HG03103 (cell line): ENCODE measurements around the gene THRB.

Experiments used
- ATAC-seq: cut with Tn5 transposase; IDR thresholded peaks from one replicate; pipeline ENCODE4 v1.9.1; 2021; ENCODE audit warnings: low read depth; ENCODE audit not compliant: unreplicated experiment

Gene THRB

DNA sequence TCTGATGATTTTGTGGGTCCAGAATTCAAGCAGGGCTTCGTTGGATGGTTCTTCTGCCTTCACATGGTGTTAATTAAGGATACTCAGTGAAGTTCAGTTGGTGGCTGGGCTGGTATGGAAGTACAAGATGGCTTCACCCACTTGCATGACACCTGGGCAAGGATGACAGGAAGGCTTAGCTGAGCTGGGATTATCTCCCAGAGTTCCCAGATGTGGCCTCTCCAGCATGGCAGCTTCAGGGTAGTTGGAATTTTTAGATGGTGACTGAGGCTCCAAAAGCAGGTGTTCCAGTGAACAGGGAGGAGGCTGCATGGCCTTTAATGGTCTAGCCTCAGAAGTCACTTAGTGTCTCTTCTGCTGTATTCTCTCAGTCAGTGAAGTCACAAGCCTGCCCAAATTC lies 135.5 kb downstream of the THRB start:
- ATAC-seq = no peak

DNA sequence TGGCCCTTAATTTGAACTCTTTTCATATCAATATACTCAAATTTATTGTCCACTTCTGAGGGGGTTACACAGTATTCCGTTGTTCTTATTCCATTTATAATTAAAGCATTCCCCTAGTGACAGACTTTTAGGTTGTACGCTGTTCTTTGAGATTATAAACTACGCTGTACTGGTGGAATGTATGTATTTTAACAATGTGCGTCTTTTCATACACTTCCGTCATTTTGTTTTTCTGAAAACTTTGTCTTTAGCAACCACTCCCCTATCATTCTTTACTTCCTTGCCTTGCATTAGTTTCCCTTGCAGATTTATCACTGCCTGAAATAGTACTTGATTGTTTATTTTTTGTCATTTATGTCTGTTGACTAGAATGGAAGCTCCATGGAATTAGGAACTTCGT lies 137.0 kb downstream of the THRB start:
- no peak for ATAC-seq

DNA sequence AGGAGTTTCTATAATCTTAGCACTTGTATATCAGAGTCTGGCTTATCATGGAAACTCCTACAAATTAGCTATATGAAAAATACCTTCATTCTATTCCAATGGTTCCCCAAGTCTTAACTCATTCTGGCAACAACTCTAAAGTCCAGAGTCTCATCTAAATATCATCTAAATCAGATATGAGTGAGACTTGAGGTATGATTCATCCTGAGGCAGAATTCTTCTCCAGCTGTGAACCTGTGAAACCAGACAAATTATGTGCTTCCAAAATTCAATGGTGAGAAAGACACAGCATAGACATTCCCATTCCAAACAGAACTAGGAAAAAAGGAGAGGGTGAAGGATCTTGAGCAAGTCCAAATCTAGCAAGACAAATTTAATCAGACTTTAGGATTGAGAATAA lies 138.8 kb downstream of the THRB start:
- no peak for ATAC-seq

- ATAC-seq = no peak
Observed at GRCh38 chr3:24354230-24354629, 140.4 kb downstream of the THRB start.

DNA sequence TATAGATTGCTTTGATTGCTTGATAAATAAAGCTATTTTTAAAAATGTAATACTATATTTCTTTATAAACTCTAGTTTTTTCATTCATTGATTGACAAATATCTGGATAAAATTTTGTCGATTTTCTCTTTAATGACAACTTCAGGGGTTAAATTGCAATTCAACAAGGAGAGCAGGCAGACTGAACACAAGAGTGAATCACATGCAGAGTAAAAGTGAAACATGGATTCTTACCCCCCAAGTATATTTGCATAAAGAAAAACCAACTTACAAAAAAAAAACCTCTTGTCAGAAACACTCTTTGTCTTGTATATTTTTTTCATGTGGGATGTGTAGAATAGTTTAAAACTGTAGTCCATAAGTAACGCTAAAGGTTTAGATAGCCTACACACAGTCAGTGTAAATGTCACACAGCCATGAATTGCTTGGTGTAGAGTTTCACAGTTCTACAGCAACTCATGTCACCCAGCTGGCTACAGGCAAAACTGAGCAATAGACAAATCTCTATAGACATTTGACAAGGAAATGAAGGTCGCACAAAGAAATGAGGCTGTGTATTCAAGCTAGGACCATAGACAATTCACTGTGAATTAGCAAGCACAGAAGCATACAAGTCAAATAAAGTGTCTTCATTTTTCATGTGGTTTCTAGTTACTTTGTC lies 141.6 kb downstream of the THRB start:
- ATAC-seq = no peak

GRCh38 chr3:24351779-24352469 lies 142.7 kb downstream of the THRB start:
- no peak for ATAC-seq

DNA sequence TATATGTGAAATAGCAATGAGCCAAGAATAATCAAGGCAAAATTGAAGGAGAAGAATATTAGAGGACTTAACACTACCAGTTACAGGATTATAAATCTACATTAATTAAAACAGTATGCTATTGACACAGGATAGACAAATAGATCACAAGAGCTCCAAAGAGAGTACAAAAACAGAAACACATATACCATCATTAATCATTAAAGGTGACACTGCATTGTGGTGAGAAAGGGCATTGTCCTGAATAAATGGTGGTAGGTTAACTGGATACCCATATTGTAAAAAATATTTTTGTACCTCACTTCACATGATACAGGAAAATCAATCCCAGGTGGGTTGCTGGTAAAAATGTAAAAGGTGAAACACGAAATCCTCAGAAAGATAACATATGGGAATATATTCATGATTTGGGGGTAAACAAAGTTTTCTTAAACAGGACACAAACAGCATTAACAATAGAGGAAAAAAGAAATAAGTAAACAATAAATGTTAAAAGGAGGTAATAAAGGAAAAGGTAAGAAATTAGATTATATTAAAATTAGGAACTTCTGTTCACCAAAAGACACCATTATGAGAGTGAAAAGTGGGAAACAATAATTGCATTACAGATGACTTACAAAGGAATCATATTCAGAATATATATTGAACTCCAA lies 145.2 kb downstream of the THRB start:
- no peak for ATAC-seq

- ATAC-seq = no peak
Observed at GRCh38 chr3:24348348-24348747, 146.3 kb downstream of the THRB start.

- ATAC-seq = no peak
Observed at GRCh38 chr3:24344784-24345439, 149.7 kb downstream of the THRB start.

DNA sequence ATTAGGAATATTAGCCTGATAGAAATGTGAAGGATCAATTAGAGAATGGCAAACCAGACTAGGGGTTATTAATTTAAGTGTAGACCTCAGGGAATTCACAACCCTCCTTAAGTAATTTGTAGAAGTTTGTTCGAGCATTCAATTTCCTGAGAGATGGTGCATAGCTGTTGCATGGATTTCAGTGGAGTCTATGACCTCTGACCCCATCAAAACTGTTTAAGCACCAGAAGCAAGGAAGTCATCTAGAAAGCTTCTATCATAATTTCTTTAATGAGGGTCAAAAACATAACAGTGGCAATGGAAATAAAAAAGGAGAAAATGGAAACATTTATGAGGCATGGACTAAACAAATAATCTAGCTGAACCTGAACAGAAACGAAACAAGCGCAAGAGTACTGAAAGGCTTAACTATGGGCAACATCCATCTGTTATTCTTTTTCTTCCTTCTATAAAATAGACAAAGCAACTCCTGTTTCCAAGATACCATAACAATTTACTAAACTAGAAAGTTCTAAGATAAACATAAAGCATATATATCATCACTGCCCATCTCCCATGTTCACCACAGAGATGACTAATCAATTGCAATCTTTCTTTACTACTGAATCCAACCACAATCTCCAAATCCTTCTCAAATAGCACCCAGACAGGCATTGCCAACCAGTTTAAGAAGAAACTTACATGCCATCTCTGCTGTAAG lies 151.4 kb downstream of the THRB start:
- ATAC-seq = no peak

- ATAC-seq = no peak
Observed at GRCh38 chr3:24342275-24342674, 152.4 kb downstream of the THRB start.

GRCh38 chr3:24341668-24342067 lies 153.0 kb downstream of the THRB start:
- no peak for ATAC-seq

DNA sequence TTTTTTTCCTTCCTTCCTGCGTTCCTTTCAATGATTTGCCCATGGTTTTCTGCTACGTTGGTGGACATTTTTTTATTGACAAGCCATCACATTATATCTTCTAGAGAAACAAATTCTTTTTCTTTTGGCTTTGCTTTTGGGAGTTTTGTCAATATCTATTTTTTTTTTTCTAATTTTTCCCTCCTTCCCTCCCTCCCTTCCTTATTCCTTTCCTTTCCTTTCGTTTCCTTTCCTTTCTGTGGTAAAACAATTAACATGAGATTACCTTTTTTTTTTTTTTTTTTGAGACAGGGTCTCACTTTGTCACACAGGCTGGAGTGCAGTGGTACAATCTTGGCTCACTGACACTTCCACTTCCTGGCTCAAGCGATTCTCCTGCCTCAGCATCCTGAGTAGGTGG lies 153.7 kb downstream of the THRB start:
- no peak for ATAC-seq

DNA sequence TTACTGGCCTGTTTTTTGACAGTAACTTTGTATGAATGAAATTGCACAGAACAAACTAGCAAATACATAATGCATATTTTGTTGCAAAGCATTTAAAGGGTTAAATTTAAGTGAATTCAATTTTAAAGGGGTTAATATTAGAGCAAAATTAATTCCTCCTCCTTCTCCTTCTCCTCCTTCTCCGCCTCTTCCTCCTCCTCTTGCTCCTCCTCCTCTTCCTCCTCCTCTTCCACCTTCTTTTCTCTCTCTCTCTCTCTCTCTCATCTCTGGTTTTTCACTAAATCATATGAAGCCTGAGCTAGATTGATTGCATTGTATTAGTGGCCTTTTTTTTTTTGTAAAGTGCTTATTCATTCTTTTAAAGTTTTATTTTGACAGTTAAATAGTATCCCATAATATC lies 154.5 kb downstream of the THRB start:
- no peak for ATAC-seq

DNA sequence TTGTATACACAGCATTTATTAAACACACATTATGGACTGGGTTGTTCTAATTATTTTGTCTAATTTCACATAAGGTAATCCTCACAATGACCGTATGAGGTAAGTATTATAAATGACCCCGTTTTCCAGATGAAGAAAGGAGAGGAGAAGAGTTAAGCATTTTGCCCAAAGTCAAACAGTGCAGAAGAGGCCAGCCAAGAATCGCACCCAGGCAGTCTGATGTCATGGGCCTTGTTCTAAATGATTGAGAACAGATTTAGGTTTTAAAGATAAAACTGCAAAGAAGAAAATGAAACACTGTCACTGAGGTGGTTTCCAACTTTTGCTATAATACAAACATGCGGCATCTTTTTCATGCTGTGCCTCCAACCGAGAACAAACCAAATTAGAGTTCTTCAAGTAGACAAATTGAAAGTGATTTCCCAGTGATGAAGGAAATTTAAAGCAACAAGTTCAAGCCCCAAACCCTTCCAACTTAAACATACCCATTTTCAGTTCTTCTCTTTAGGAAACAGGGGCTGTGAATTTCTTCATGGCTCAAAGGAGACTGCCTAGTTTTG lies 155.3 kb downstream of the THRB start:
- no peak for ATAC-seq

- ATAC-seq = no peak
Observed at GRCh38 chr3:24338409-24339130, 156.1 kb downstream of the THRB start.

DNA sequence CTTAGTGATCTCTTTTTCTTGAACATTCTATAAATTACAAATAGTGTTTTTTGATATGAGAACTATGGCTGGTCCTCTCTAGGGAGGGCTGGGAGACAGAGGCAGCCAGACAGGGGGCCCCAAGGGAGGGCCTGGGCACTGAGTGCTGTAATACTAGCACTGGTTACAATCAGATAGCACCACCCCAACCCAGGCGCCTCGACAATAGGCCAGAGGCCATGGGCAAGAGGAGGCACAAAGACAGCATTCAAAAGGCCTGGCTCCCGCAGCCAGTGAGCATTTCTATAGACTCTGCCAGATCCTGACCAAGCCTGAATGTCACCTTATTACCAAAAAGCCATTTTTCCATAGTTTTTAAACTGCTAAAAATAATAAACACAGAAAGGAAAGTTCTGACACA lies 158.5 kb downstream of the THRB start:
- no peak for ATAC-seq

DNA sequence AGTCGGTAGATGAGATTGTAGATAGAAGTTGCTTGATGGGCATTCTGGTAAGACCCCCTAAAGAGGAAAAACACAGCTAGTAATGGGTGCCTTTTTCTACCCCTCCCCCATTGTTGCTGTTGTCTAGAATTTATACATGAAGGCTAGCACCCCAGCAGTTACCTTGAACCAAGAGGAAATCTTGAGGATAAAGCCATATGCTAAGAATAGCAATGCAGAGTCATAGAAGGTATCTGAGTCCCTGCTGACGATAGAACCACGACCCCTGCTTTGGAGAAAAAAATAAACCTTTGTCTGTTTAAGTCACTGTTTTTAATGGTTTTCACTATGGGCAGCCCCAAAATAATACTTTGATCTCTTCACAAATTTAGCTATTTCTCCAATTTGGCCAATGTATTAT lies 162.6 kb downstream of the THRB start:
- no peak for ATAC-seq

DNA sequence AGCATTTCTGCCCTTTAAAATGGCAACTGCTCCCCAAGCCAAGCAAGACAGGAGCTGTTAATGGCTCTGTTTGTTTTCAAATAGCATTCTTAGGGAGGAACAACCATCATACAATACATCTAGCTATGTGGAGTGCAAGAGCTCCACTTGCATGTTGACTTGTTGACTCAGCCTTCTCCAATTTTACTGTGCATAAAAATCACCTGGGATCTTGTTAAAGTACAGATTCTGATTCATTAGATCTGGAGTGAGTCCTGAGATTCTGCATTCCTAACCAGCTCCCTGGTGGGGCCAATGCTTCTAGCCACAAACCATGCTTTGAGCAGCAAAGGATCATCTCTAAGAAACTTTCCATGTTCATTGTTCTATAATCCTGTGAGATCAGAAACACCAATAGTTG lies 171.4 kb downstream of the THRB start:
- ATAC-seq = no peak

- ATAC-seq = no peak
Observed at GRCh38 chr3:24320601-24321000, 174.0 kb downstream of the THRB start.
